Measurements from ENCODE around the gene TMC3. TPM values are rescaled to one million over a fixed set of nuclear protein-coding genes. Genes with fewer than 3 reads are reported as not detected.
A peak's percentile ranks its signal among the peaks of the same experiment; 100 is the strongest.

TMC3 gene
- polyA plus RNA-seq, 2 of the 4 experiments (the other 2 are of a cell fraction): not detected

GRCh38 chr15:81327516-81327915, 46.5 kb downstream of the TMC3 start:
- DNase-seq (ENCODE audit: low read depth in 1 of 2, low spot score in 1 of 2) (no peak), ATAC-seq (no peak), FAIRE-seq (no peak)
- TF ChIP-seq SREBF2 (IDR thresholded peaks at IDR 0.05): no peak
- TF ChIP-seq CHD4 (IDR thresholded peaks at IDR 0.05; ENCODE audit: borderline replicate concordance): no peak
- TF ChIP-seq JUNB (IDR thresholded peaks at IDR 0.05): no peak
- no peak for TF ChIP-seq PHF8 (IDR thresholded peaks at IDR 0.05; ENCODE audit: borderline replicate concordance, low read depth)
- TF ChIP-seq ATOH8 (CRISPR knock-in tag; IDR thresholded peaks at IDR 0.05; ENCODE audit: low read depth): no peak
- no peak for TF ChIP-seq TP53 (CRISPR knock-in tag; IDR thresholded peaks at IDR 0.05)
- no peak for TF ChIP-seq ESRRA (IDR thresholded peaks at IDR 0.05; ENCODE audit: borderline replicate concordance, low read length)
- POLR2A ChIA-PET: no interaction called here
- Histone ChIP-seq H3K4me1 (peaks cover 8% of the 10 kb centered on the region; the same call in 1 of the 3 replicates), H3K4me2 (no peak overlapping the region), H3K4me3 (no peak overlapping the region), H3K27ac (no peak overlapping the region), H3K9me3 (no peaks in the 10 kb centered on the region)
- WGBS (ENCODE audit: missing lambda C conversion rate): 65% methylated on average over 3 of the region's 3 CpGs
- CTCF ChIA-PET: interaction anchor here (0.5 to 2.4 kb wide), 11 partner anchors 9 to 1952 kb away, joined by 3 to 10 read pairs (median 6); no protein-coding TSS in a partner anchor

GRCh38 chr15:81326466-81327212, 47.4 kb downstream of the TMC3 start:
- H3K4me3 ChIP-seq: no peak overlapping the region
- FAIRE-seq (no peak), ATAC-seq (no peak), DNase-seq (ENCODE audit: low read depth in 1 of 2, low spot score in 1 of 2) (no peak)
- CTCF ChIA-PET: interaction anchor here (0.6 to 6.6 kb wide), 10 partner anchors 9 to 1953 kb away, joined by 3 to 32 read pairs (median 6); no protein-coding TSS in a partner anchor
- WGBS (ENCODE audit: missing lambda C conversion rate): 70% methylated on average over 7 of the region's 7 CpGs
- no peak overlapping the region for H3K4me2 ChIP-seq
- no peaks in the 10 kb centered on the region for H3K9me3 ChIP-seq
- peaks cover 8% of the 10 kb centered on the region; the same call in 1 of the 3 replicates for H3K4me1 ChIP-seq
- H3K27ac ChIP-seq: no peak overlapping the region
- TF ChIP-seq HES2 (IDR thresholded peaks at IDR 0.05) (no peak), MAFK (IDR thresholded peaks at IDR 0.05; ENCODE audit: partially characterized antibody) (peak; percentile 98)
- POLR2A ChIA-PET: no interaction called here

- peak; percentile 95 to 99 for DNase-seq (ENCODE audit: low read depth in 1 of 2, low spot score in 1 of 2)
- peak within 1 kb of the TSS; percentile 60 to 81; a peak in 5 of 6 replicates for H3K27ac ChIP-seq
- 3% methylated on average over 46 of the region's 67 CpGs for WGBS (ENCODE audit: missing lambda C conversion rate)
- H3K4me2 ChIP-seq: peak within 1 kb of the TSS; percentile 86
- H3K9me3 ChIP-seq: no peaks in the 10 kb centered on the region
- ATAC-seq: peak; percentile 98 to 100
- CTCF ChIA-PET: interaction anchor here (0.8 to 6.6 kb wide), 8 partner anchors 13 to 58 kb away, joined by 3 to 32 read pairs (median 3); no protein-coding TSS in a partner anchor
- peaks cover 8% of the 10 kb centered on the region; the same call in 1 of the 3 replicates for H3K4me1 ChIP-seq
- no peak for FAIRE-seq
- POLR2A ChIA-PET: interaction anchor here (0.7 to 1.2 kb wide), 4 partner anchors 11 to 721 kb away, joined by 3 to 7 read pairs (median 4); partner anchors contain the start of gene MEX3B
- peak within 1 kb of the TSS; percentile 61 for H3K4me3 ChIP-seq
- no peak for TF ChIP-seq HEYL (CRISPR knock-in tag; IDR thresholded peaks at IDR 0.05)
- TF ChIP-seq ZSCAN20 (CRISPR knock-in tag; IDR thresholded peaks at IDR 0.05): no peak
- TF ChIP-seq PBX3 (IDR thresholded peaks at IDR 0.05): peak; percentile 90
- TF ChIP-seq MAX (IDR thresholded peaks at IDR 0.05): peak; percentile 53; the same call in 1 of the 2 replicates
- peak; percentile 74 for TF ChIP-seq POLR2A (IDR thresholded peaks at IDR 0.05; ENCODE audit: low read length)
- no peak for TF ChIP-seq MAFK (IDR thresholded peaks at IDR 0.05; ENCODE audit: partially characterized antibody)
- 0 out of 3 replicates have a peak, but pooled peaks have one; percentile 43 for TF ChIP-seq BCL3 (IDR thresholded peaks at IDR 0.05)
- peak; percentile 21; the same call in 1 of the 2 replicates for TF ChIP-seq E2F6 (IDR thresholded peaks at IDR 0.05; ENCODE audit: borderline replicate concordance, low read depth)
- peak; percentile 52; the same call in 1 of the 2 replicates for TF ChIP-seq PHF8 (IDR thresholded peaks at IDR 0.05; ENCODE audit: borderline replicate concordance, low read depth)
Measured at GRCh38 chr15:81323944-81324881, 49.8 kb downstream of the TMC3 start, which contains the start of gene STARD5. STARD5 (minus strand) TSS chr15:81324141; CDS start chr15:81324099, 42 bp downstream.
